Naive B cell (primary cell): ENCODE measurements around the gene SLC8A2. TPM values are rescaled to one million over a fixed set of nuclear protein-coding genes. Genes with fewer than 3 reads are reported as not detected.

ENCODE experiments used
- ATAC-seq, 2 donors: fragments of 150-1000 bp; cut with Tn5 transposase; 2 replicates each; pipeline ENCODE4 v1.10.0; 2021; ENCODE audit warnings: low read depth in 2 of 2, mild to moderate bottlenecking in 2 of 2, moderate library complexity in 2 of 2
- DNase-seq: peaks from one replicate; pipeline ENCODE4 v3.0.0; 2022
- H3K27ac Mint-ChIP-seq, 6 donors: one replicate each; pipeline ENCODE4 v1.8.0; 2020 to 2022; ENCODE audit warnings: mild to moderate bottlenecking in 6 of 6, mixed read lengths in 6 of 6, moderate library complexity in 5 of 6, inconsistent platforms in 2 of 6
- H3K27me3 Mint-ChIP-seq, 3 donors: one replicate each; pipeline ENCODE4 v1.8.0; 2021 to 2022; ENCODE audit warnings: mixed read lengths in 3 of 3, mild to moderate bottlenecking in 1 of 3
- H3K36me3 Mint-ChIP-seq, 2 donors: one replicate each; pipeline ENCODE4 v1.8.0; 2020 to 2022; ENCODE audit warnings: mixed read lengths in 2 of 2, inconsistent platforms in 1 of 2, mild to moderate bottlenecking in 1 of 2
- H3K4me1 Mint-ChIP-seq, 3 donors: one replicate each; pipeline ENCODE4 v1.8.0; 2020 to 2022; ENCODE audit warnings: mixed read lengths in 3 of 3, inconsistent platforms in 1 of 3, mild to moderate bottlenecking in 1 of 3, moderate library complexity in 1 of 3
- H3K4me3 Mint-ChIP-seq, 8 donors: one replicate each; pipeline ENCODE4 v1.8.0; 2020 to 2022; ENCODE audit warnings: mild to moderate bottlenecking in 8 of 8, mixed read lengths in 8 of 8, moderate library complexity in 8 of 8, inconsistent platforms in 2 of 8
- H3K9me3 Mint-ChIP-seq, 7 donors: one replicate each; pipeline ENCODE4 v1.8.0; 2020 to 2022; ENCODE audit warnings: mixed read lengths in 7 of 7, mild to moderate bottlenecking in 5 of 7, inconsistent platforms in 2 of 7, moderate library complexity in 1 of 7
- polyA plus RNA-seq, 6 donors: library from polyadenylated mRNA; unstranded; fragments of 300-500 nt; fragmentation: Illumina TruSeq; gene quantifications; one replicate each; pipeline ENCODE4 v1.2.3, GENCODE V29; 2021; ENCODE audit warnings: low read depth in 6 of 6

SLC8A2 gene
- polyA plus RNA-seq, 6 donors from 2014 or later: not detected

- Mint-ChIP-seq H3K9me3 (no peaks in the 10 kb centered on the region), H3K27ac (peak overlapping the region in 3 of 6 donors; percentile 20 to 69 (median 28)), H3K4me1 (peaks cover 0 to 8% (median 8%) of the 10 kb centered on the region in 3 donors), H3K36me3 (peaks cover 5 to 15% of the 10 kb centered on the region in 2 donors), H3K4me3 (no peak overlapping the region), H3K27me3 (no peaks in the 10 kb centered on the region)
- ATAC-seq (no peak), DNase-seq (no peak)
Observed at GRCh38 chr19:47497821-47498520, 26.3 kb upstream of the SLC8A2 start.

DNA sequence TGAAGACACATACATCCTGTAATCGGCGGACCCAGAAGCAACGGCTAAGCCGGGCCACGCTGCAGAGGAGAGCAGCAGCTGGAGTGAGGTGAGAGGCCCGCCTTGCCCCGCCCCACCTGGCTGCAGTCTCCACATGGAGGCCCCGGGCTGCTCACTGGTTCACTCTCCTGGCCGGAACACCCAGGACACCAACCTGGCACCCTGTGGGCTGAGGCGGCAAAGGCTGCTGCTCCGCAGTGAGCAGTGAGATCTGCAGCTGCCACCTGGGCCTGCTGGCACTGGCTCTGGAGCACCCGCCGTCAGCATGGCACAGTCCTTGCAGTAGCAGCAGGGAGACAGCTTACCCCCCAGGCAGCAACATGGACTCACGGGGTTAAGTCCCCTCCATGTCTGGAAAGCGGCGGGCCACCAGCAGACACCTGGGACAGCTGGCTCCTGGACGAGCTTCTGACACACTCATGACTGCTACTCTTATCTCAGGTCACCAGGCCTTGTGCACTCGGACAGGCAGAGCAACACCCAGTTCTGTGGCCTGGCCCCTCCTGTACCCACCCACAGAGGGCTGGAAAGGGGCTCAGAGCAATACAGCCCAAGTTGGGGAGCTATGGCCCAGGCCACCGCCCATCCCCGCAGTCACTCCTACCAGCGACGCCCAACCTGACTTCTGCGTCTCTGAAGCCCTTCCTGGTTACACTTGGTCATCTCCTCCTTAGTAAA, 25.5 kb upstream of the SLC8A2 start:
- Mint-ChIP-seq H3K27me3 (no peaks in the 10 kb centered on the region), H3K4me1 (peaks cover 0 to 8% (median 8%) of the 10 kb centered on the region in 3 donors), H3K36me3 (peaks cover 0 to 14% of the 10 kb centered on the region in 2 donors), H3K9me3 (no peaks in the 10 kb centered on the region), H3K4me3 (no peak overlapping the region), H3K27ac (peak overlapping the region in 2 of 6 donors; percentile 20 to 69)
- ATAC-seq: no peak
- no peak for DNase-seq

DNA sequence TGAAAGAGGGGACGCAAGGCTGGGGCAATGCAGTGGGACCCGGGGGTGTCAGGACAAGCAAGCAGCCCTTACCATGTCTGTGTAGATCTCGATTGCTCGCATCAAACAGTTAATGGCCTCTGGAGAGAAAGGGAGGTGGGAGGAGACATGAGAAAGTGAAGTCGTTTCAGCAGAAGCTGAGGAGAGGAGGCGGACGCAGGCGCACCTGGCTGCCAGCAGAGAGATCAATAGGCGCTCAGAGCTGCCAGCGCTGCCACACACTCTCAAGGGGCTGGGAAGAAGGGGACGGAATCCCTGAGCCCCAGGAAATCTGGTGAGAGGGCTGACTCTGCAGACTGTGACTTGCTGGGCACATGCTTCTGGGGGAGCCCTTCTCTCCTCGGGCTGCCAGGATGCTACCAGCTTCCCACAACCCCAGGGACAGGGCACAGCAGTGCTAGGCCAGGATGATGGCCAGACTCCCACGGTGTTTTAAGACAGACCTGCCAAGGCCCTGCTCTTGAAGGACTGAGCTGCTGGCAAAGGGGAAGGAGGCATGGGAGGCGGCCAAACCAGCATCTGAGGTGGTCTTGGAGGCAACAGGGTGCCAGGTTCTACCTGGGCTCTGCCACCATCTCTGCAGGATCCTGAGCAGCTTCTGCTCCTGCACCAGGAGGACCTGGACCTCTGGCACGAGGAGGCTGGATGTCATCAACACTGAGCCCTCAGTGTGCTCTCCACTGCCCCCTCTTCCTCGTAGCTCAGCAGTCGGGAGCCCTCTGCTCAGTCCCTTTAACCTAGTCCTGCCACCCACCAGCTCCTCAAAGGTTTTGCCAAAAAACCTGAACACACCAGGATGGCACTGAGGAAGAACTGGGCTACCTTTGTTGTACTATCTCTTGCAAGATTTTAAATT, 24.0 kb upstream of the SLC8A2 start:
- no peaks in the 10 kb centered on the region for H3K9me3 Mint-ChIP-seq
- ATAC-seq (no peak), DNase-seq (no peak)
- no peaks in the 10 kb centered on the region for H3K27me3 Mint-ChIP-seq
- H3K27ac Mint-ChIP-seq: peak overlapping the region in 3 of 6 donors; percentile 34 to 88 (median 36)
- H3K4me3 Mint-ChIP-seq: no peak overlapping the region
- H3K4me1 Mint-ChIP-seq: peaks cover 0 to 8% (median 8%) of the 10 kb centered on the region in 3 donors
- H3K36me3 Mint-ChIP-seq: peaks cover 0 to 7% of the 10 kb centered on the region in 2 donors

DNA sequence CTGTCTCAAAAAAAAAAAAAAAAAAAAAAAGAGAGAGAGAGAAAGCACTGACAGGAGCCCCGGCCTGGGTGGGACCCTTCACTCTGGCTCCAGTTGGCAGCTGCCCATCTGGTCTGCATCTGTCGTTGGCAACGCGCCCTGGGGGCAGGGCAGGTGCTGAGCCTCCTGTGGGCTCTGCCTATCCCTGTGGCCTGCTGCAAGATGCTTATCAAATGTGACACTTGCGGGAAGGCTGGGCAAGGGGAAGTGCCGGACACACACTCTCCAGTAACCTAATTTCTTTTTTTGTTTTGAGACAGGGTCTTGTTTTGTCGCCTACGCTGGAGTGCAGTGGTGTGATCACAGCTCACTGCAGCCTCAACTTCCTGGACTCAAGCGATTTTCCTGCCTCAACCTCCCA, 23.0 kb upstream of the SLC8A2 start:
- Mint-ChIP-seq H3K4me3 (no peak overlapping the region), H3K27ac (no peak overlapping the region), H3K9me3 (no peaks in the 10 kb centered on the region), H3K27me3 (no peaks in the 10 kb centered on the region), H3K36me3 (peaks cover 0 to 14% of the 10 kb centered on the region in 2 donors), H3K4me1 (peaks cover 0 to 15% (median 13%) of the 10 kb centered on the region in 3 donors)
- no peak for ATAC-seq
- DNase-seq: no peak

DNA sequence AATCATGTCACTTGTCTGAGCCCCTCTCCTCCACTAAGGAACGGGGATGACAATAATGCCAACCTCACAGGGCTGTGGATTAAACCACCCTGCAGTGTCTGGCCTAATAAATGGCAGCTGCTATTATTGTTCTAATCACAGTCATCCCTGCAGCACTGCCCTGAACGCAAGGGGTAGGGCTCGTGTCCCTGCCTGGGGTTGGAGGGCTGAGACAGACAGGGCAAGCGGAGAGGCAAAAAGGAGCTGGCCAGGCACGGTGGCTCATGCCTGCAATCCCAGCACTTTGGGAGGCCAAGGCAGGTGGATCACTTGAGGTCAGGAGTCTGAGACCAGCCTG, 22.5 kb upstream of the SLC8A2 start:
- Mint-ChIP-seq H3K27me3 (no peaks in the 10 kb centered on the region), H3K27ac (peak overlapping the region in 1 of 6 donors; percentile 54), H3K4me1 (peaks cover 0 to 14% (median 13%) of the 10 kb centered on the region in 3 donors), H3K36me3 (peaks cover 0 to 17% of the 10 kb centered on the region in 2 donors), H3K4me3 (no peak overlapping the region), H3K9me3 (no peaks in the 10 kb centered on the region)
- no peak for DNase-seq
- ATAC-seq: no peak

DNA sequence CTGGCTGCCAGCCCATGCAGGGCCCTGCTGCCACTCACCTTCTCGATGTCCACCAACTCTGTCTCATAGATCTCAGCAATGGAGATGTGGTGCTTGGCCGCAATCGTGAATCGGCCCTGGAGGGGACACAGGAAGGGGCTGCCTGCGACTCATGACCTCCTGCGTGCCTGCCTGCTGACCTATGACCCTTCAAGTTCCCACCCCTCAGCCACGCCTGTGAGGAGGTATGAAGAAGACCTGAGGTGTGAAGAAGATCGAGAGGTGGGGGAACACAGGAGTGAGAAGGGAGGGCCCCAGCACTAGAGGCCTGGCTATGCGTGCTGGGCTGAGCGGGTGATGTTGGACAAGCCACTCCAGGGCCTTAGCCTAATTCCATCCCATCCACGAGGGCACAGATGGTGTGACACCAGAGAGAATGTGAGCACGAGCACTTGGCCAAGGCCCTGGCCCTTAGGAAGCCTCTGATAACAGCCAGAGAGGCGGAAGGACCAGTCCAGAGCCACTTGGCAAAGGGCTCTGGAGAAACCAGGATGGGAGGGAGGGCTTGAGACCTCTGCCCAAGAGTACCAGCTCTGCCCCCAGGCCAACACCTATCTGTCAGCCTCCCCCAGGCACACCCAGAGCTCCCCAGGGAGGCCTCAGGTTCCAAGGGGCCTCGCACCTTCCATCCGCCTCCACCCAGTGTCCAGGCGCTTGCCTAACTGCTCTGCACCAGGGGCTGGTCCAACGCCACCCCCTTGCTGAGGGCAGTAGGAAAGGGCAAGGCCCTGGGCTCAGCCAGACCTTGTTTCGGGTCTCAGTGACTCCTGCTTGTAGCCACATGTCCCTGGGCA, 21.9 kb upstream of the SLC8A2 start:
- DNase-seq (no peak), ATAC-seq (no peak)
- H3K4me1 Mint-ChIP-seq: peaks cover 0 to 9% (median 8%) of the 10 kb centered on the region in 3 donors
- H3K9me3 Mint-ChIP-seq: no peaks in the 10 kb centered on the region
- peaks cover 0 to 17% of the 10 kb centered on the region in 2 donors for H3K36me3 Mint-ChIP-seq
- H3K27ac Mint-ChIP-seq: peak overlapping the region in 2 of 6 donors; percentile 10 to 63
- no peak overlapping the region for H3K4me3 Mint-ChIP-seq
- no peaks in the 10 kb centered on the region for H3K27me3 Mint-ChIP-seq

GRCh38 chr19:47492571-47493377, 21.1 kb upstream of the SLC8A2 start:
- no peak for ATAC-seq
- H3K36me3 Mint-ChIP-seq: peaks cover 0 to 17% of the 10 kb centered on the region in 2 donors

GRCh38 chr19:47492137-47492533, 20.4 kb upstream of the SLC8A2 start:
- no peak overlapping the region for H3K4me3 Mint-ChIP-seq
- H3K9me3 Mint-ChIP-seq: no peaks in the 10 kb centered on the region
- peaks cover 0 to 17% of the 10 kb centered on the region in 2 donors for H3K36me3 Mint-ChIP-seq
- no peak overlapping the region for H3K27ac Mint-ChIP-seq
- peaks cover 10 to 18% (median 14%) of the 10 kb centered on the region in 3 donors for H3K4me1 Mint-ChIP-seq
- no peaks in the 10 kb centered on the region for H3K27me3 Mint-ChIP-seq
- ATAC-seq: no peak
- DNase-seq: no peak

More at GRCh38 chr19:47492571-47493377, 21.1 kb upstream of the SLC8A2 start:
- no peak for DNase-seq
- Mint-ChIP-seq H3K9me3 (no peaks in the 10 kb centered on the region), H3K27me3 (no peaks in the 10 kb centered on the region), H3K27ac (peak overlapping the region in 1 of 6 donors; percentile 10), H3K4me3 (no peak overlapping the region), H3K4me1 (peaks cover 4 to 12% (median 9%) of the 10 kb centered on the region in 3 donors)

- peak overlapping the region in 1 of 8 donors; percentile 43 for H3K4me3 Mint-ChIP-seq
- no peaks in the 10 kb centered on the region for H3K9me3 Mint-ChIP-seq
- H3K27ac Mint-ChIP-seq: peak overlapping the region in 1 of 6 donors; percentile 33
- H3K27me3 Mint-ChIP-seq: no peaks in the 10 kb centered on the region
- H3K4me1 Mint-ChIP-seq: peaks cover 16 to 24% (median 17%) of the 10 kb centered on the region in 3 donors
- no peak for DNase-seq
- no peak for ATAC-seq
- H3K36me3 Mint-ChIP-seq: peaks cover 0 to 12% of the 10 kb centered on the region in 2 donors
Observed at GRCh38 chr19:47491358-47492136, 19.9 kb upstream of the SLC8A2 start.

DNA sequence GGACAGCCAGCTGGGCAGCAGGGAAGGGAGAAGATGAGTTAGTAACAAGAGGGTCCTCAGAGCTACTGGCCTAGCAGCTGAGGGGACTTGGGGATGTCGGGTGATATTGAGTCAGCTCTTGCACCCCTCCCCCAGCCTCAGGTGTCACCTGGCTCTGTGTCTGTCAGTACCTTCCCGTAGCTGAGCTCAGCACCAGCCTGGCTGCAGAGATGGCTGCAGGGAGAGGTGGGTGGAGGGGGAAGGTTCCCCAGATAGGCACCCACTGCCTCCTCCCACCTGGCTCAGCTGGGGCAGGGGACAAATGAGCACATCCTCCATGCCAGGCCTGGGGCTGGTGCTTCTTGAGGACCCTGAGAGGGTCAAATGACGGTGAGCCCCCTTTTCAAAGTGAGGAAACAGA, 19.2 kb upstream of the SLC8A2 start:
- Mint-ChIP-seq H3K9me3 (no peaks in the 10 kb centered on the region), H3K27me3 (no peaks in the 10 kb centered on the region), H3K36me3 (peaks cover 0 to 10% of the 10 kb centered on the region in 2 donors), H3K4me1 (peaks cover 17 to 26% (median 23%) of the 10 kb centered on the region in 3 donors), H3K27ac (peak overlapping the region in 1 of 6 donors; percentile 23), H3K4me3 (no peak overlapping the region)
- DNase-seq: no peak
- ATAC-seq: no peak

DNA sequence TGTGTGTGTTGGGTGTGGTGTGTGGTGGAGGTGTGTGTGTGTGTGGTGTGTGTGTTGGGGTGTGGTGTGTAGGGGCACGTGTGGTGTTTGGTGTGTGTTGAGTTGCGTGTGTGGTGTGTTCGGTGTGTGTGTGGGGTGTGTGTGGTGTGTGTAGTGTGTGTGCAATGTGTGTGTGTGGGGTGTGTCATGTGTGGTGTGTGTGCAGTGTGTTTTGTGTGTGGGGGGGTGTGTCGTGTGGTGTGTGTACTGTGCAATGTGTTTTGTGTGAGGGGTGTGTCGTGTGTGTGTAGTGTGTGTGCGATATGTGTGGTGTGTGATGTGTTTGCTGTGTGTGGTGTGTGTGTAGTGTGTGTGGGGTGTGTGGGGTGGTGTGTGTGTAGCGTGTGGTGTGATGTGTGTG, 18.3 kb upstream of the SLC8A2 start:
- peaks cover 24 to 34% (median 30%) of the 10 kb centered on the region in 3 donors for H3K4me1 Mint-ChIP-seq
- peaks cover 0 to 10% of the 10 kb centered on the region in 2 donors for H3K36me3 Mint-ChIP-seq
- no peak for DNase-seq
- ATAC-seq: no peak
- H3K4me3 Mint-ChIP-seq: peak overlapping the region in 1 of 8 donors; percentile 78
- no peaks in the 10 kb centered on the region for H3K27me3 Mint-ChIP-seq
- H3K9me3 Mint-ChIP-seq: no peaks in the 10 kb centered on the region
- H3K27ac Mint-ChIP-seq: peak overlapping the region in 2 of 6 donors; percentile 12 to 91
